ENCODE results near the gene CAMSAP1.
A peak's percentile ranks its signal among the peaks of the same experiment; 100 is the strongest.

Gene CAMSAP1

DNA sequence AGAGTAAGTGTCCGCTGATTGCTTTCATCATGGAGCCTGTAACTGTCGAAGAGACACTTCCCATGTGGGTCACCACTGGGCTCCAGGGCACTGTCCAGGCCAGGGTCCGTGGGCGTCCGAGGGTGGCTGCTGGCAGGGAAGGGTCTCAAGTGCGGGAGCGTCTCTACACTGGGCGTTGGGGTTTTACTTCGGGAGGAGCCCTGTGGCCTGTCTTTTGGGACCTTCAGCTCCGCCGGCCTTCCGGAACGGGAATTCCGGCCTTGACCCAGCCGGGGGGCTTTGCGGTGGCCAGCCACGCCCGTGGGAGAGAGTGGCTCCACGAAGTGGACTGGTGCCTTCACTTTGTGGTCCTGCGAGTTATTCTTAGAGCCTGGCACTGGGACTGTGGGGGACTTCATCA, 86.2 kb downstream of the CAMSAP1 start:
- TF ChIP-seq EZH2phosphoT487 (IDR thresholded peaks at IDR 0.05; ENCODE audit: low read depth) (no peak), CTCF (IDR thresholded peaks at IDR 0.05; ENCODE audit: low read depth, low read length) (no peak)
- no peak overlapping the region for H3K9ac ChIP-seq (ENCODE audit: low read length)
- H3K27me3 ChIP-seq (ENCODE audit: low read depth, low read length), result no peaks in the 10 kb centered on the region
- no peaks in the 10 kb centered on the region for H3K4me1 ChIP-seq (ENCODE audit: low read length)
- no peaks in the 10 kb centered on the region for H3K36me3 ChIP-seq (replicated peaks; ENCODE audit: low read depth, low read length)
- H3K79me2 ChIP-seq (ENCODE audit: low read length), result no peaks in the 10 kb centered on the region
- H4K20me1 ChIP-seq (ENCODE audit: insufficient read depth, low read length), result no peaks in the 10 kb centered on the region
- no peak overlapping the region for H3K27ac ChIP-seq (ENCODE audit: low read length)
- no peak overlapping the region for H2AFZ ChIP-seq (ENCODE audit: low read depth, low read length)
- H3K4me2 ChIP-seq (ENCODE audit: low read length), result no peak overlapping the region
- H3K4me3 ChIP-seq (ENCODE audit: low read length), result no peak overlapping the region
- no peaks in the 10 kb centered on the region for H3K9me3 ChIP-seq (ENCODE audit: insufficient read depth, low read length)

DNA sequence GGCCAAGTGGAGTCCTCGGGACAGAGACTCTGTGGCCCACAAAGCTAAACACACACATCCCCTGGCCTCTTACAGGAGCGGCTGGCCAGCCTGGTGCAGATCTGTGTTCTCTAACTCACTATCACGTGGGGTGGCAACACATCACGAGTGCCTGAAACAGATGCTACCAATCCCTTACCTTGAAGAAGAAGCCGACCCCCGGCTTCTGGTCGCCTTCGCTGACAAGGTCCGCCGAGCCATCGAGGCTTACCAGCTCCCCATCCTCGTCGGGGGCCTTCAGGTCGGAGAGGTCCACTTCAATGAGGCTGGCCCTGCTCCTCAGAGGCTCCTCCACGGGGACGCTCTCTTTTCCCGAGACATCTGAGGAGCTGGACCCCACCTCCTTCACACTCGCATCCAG, 86.7 kb downstream of the CAMSAP1 start:
- H3K27me3 ChIP-seq (ENCODE audit: low read depth, low read length), result no peaks in the 10 kb centered on the region
- H3K36me3 ChIP-seq (replicated peaks; ENCODE audit: low read depth, low read length), result no peaks in the 10 kb centered on the region
- no peak overlapping the region for H3K27ac ChIP-seq (ENCODE audit: low read length)
- no peak overlapping the region for H3K4me2 ChIP-seq (ENCODE audit: low read length)
- TF ChIP-seq EZH2phosphoT487 (IDR thresholded peaks at IDR 0.05; ENCODE audit: low read depth) (no peak), CTCF (IDR thresholded peaks at IDR 0.05; ENCODE audit: low read depth, low read length) (no peak)
- no peaks in the 10 kb centered on the region for H3K4me1 ChIP-seq (ENCODE audit: low read length)
- no peak overlapping the region for H2AFZ ChIP-seq (ENCODE audit: low read depth, low read length)
- H3K9me3 ChIP-seq (ENCODE audit: insufficient read depth, low read length), result no peaks in the 10 kb centered on the region
- H3K9ac ChIP-seq (ENCODE audit: low read length), result no peak overlapping the region
- H3K4me3 ChIP-seq (ENCODE audit: low read length), result no peak overlapping the region
- no peaks in the 10 kb centered on the region for H4K20me1 ChIP-seq (ENCODE audit: insufficient read depth, low read length)
- H3K79me2 ChIP-seq (ENCODE audit: low read length), result no peaks in the 10 kb centered on the region

DNA sequence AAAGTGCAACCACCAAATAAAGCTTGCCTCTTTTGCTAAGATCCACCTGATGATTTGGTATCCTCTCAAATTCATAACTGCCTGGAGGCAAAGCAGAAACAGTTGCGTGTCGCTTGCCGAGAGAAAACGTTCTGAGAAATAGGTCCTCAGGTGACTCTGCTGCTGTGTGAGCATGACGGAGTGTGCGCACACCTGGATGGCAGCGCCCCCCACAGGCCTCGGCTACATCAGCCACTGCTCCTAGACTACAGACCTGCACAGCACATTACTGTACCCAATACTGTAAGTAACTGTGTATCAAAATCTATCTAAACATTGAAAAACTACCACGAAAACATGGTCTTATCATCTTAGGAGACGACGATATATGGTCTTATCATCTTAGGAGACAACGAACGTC, 87.4 kb downstream of the CAMSAP1 start:
- Histone ChIP-seq H2AFZ (ENCODE audit: low read depth, low read length) (no peak overlapping the region), H3K27ac (ENCODE audit: low read length) (no peak overlapping the region), H4K20me1 (ENCODE audit: insufficient read depth, low read length) (no peaks in the 10 kb centered on the region), H3K36me3 (replicated peaks; ENCODE audit: low read depth, low read length) (no peaks in the 10 kb centered on the region), H3K9me3 (ENCODE audit: insufficient read depth, low read length) (no peaks in the 10 kb centered on the region), H3K27me3 (ENCODE audit: low read depth, low read length) (no peaks in the 10 kb centered on the region), H3K79me2 (ENCODE audit: low read length) (no peaks in the 10 kb centered on the region), H3K4me3 (ENCODE audit: low read length) (no peak overlapping the region), H3K4me2 (ENCODE audit: low read length) (no peak overlapping the region), H3K4me1 (ENCODE audit: low read length) (no peaks in the 10 kb centered on the region), H3K9ac (ENCODE audit: low read length) (no peak overlapping the region)
- TF ChIP-seq EZH2phosphoT487 (IDR thresholded peaks at IDR 0.05; ENCODE audit: low read depth) (no peak), CTCF (IDR thresholded peaks at IDR 0.05; ENCODE audit: low read depth, low read length) (0 out of 2 replicates have a peak, but pooled peaks have one; percentile 9)

- Histone ChIP-seq H3K4me1 (ENCODE audit: low read length) (no peaks in the 10 kb centered on the region), H3K4me3 (ENCODE audit: low read length) (no peak overlapping the region), H3K9ac (ENCODE audit: low read length) (no peak overlapping the region), H3K36me3 (replicated peaks; ENCODE audit: low read depth, low read length) (no peaks in the 10 kb centered on the region), H3K27me3 (ENCODE audit: low read depth, low read length) (no peaks in the 10 kb centered on the region), H3K4me2 (ENCODE audit: low read length) (no peak overlapping the region), H3K27ac (ENCODE audit: low read length) (no peak overlapping the region), H3K79me2 (ENCODE audit: low read length) (no peaks in the 10 kb centered on the region), H4K20me1 (ENCODE audit: insufficient read depth, low read length) (no peaks in the 10 kb centered on the region), H2AFZ (ENCODE audit: low read depth, low read length) (no peak overlapping the region), H3K9me3 (ENCODE audit: insufficient read depth, low read length) (no peaks in the 10 kb centered on the region)
- no peak for TF ChIP-seq EZH2phosphoT487 (IDR thresholded peaks at IDR 0.05; ENCODE audit: low read depth)
- no peak for TF ChIP-seq CTCF (IDR thresholded peaks at IDR 0.05; ENCODE audit: low read depth, low read length)
These were observed 88.4 kb downstream of the CAMSAP1 start for GRCh38 chr9:135818718-135819475.

All from OCI-LY3 (cell line).